H9 (cell line): ENCODE results near the gene FAM53B. TPM values are rescaled to one million over a fixed set of nuclear protein-coding genes. Genes with fewer than 3 reads are reported as not detected.

Experiments used
- DNase-seq: peaks from one replicate; pipeline ENCODE4 v3.0.0-alpha.2; 2017
- H2AFZ ChIP-seq: one replicate; pipeline ENCODE4 v1.6.1; 2013; ENCODE audit warnings: mild to moderate bottlenecking, low read length, control low read depth, moderate library complexity
- H2AK5ac ChIP-seq: 2 replicates; pipeline ENCODE4 v1.6.1; 2013; ENCODE audit warnings: low read length, control low read depth, mixed read lengths; ENCODE audit not compliant: insufficient read length
- H2BK120ac ChIP-seq: one replicate; pipeline ENCODE4 v1.6.1; 2013; ENCODE audit warnings: low read depth, mild to moderate bottlenecking, low read length, control low read depth, inconsistent platforms; ENCODE audit not compliant: poor library complexity, severe bottlenecking
- H2BK12ac ChIP-seq: 2 replicates; pipeline ENCODE4 v1.6.1; 2013; ENCODE audit warnings: low read length, control low read depth, mixed read lengths, low read depth; ENCODE audit not compliant: insufficient read length
- H2BK15ac ChIP-seq: 2 replicates; pipeline ENCODE4 v1.6.1; 2013; ENCODE audit warnings: low read depth, low read length, control low read depth
- H2BK20ac ChIP-seq: one replicate; pipeline ENCODE4 v1.6.1; 2013; ENCODE audit warnings: low read depth, mild to moderate bottlenecking, low read length, control low read depth, inconsistent platforms; ENCODE audit not compliant: poor library complexity, severe bottlenecking
- H2BK5ac ChIP-seq: 2 replicates; pipeline ENCODE4 v1.6.1; 2013; ENCODE audit warnings: low read length, control low read depth, mixed read lengths; ENCODE audit not compliant: insufficient read length
- H3K14ac ChIP-seq: 2 replicates; pipeline ENCODE4 v1.6.1; 2013; ENCODE audit warnings: low read length, control low read depth; ENCODE audit not compliant: insufficient read depth
- H3K18ac ChIP-seq: 2 replicates; pipeline ENCODE4 v1.6.1; 2013; ENCODE audit warnings: low read depth, mild to moderate bottlenecking, mixed read lengths, low read length, control low read depth; ENCODE audit not compliant: insufficient read length
- H3K23ac ChIP-seq: 2 replicates; pipeline ENCODE4 v1.6.1; 2013; ENCODE audit warnings: low read length, control low read depth, mixed read lengths, low read depth; ENCODE audit not compliant: insufficient read length
- H3K23me2 ChIP-seq: 2 replicates; pipeline ENCODE4 v1.6.1; 2013; ENCODE audit warnings: low read depth, mild to moderate bottlenecking, mixed read lengths, low read length, control low read depth; ENCODE audit not compliant: insufficient read length, poor library complexity, severe bottlenecking
- H3K27ac ChIP-seq: 2 replicates; pipeline ENCODE4 v1.5.1; 2013; ENCODE audit warnings: low read length, control low read depth, mixed read lengths, low read depth; ENCODE audit not compliant: insufficient read length
- H3K27me3 ChIP-seq: 2 replicates; pipeline ENCODE4 v1.6.1; 2013; ENCODE audit warnings: low read length, control low read depth, inconsistent platforms; ENCODE audit not compliant: insufficient read depth
- H3K4ac ChIP-seq: 2 replicates; pipeline ENCODE4 v1.6.1; 2013; ENCODE audit warnings: low read depth, mild to moderate bottlenecking, control low read depth, inconsistent platforms, low read length, moderate library complexity
- H3K4me1 ChIP-seq: 2 replicates; pipeline ENCODE4 v1.6.1; 2013; ENCODE audit warnings: low read length, control low read depth, inconsistent platforms; ENCODE audit not compliant: insufficient read depth
- H3K4me2 ChIP-seq: 2 replicates; pipeline ENCODE4 v1.6.1; 2013; ENCODE audit warnings: low read length, control low read depth, mixed read lengths; ENCODE audit not compliant: insufficient read length, insufficient read depth
- H3K56ac ChIP-seq: 2 replicates; pipeline ENCODE4 v1.6.1; 2013; ENCODE audit warnings: low read depth, mild to moderate bottlenecking, mixed read lengths, low read length, control low read depth; ENCODE audit not compliant: insufficient read length
- H3K79me1 ChIP-seq: 2 replicates; pipeline ENCODE4 v1.6.1; 2013; ENCODE audit warnings: low read depth, mild to moderate bottlenecking, moderate library complexity, low read length, control low read depth, inconsistent platforms; ENCODE audit not compliant: insufficient read depth, poor library complexity, severe bottlenecking
- H3K79me2 ChIP-seq: 2 replicates; pipeline ENCODE4 v1.6.1; 2013; ENCODE audit warnings: low read length, control low read depth, inconsistent platforms; ENCODE audit not compliant: insufficient read depth
- H3K9ac ChIP-seq: 2 replicates; pipeline ENCODE4 v1.6.1; 2013; ENCODE audit warnings: low read length, control low read depth, mixed read lengths; ENCODE audit not compliant: insufficient read length; ENCODE audit errors: extremely low read depth
- H3K9me3 ChIP-seq: one replicate; pipeline ENCODE4 v1.6.1; 2013; ENCODE audit warnings: low read depth, low read length, inconsistent platforms; ENCODE audit not compliant: control insufficient read depth
- H3T11ph ChIP-seq: one replicate; pipeline ENCODE4 v1.6.1; 2013; ENCODE audit warnings: mild to moderate bottlenecking, low read length, control low read depth, inconsistent platforms
- H4K20me1 ChIP-seq: one replicate; pipeline ENCODE4 v1.6.1; 2013; ENCODE audit not compliant: control insufficient read depth, insufficient read length, insufficient read depth
- H4K5ac ChIP-seq: 2 replicates; pipeline ENCODE4 v1.6.1; 2013; ENCODE audit warnings: low read depth, mild to moderate bottlenecking, mixed read lengths, low read length, control low read depth; ENCODE audit not compliant: insufficient read length
- H4K8ac ChIP-seq: replicated peaks from 2 replicates; pipeline ENCODE4 v1.6.1; 2013; ENCODE audit warnings: low read length, control low read depth, mixed read lengths, low read depth; ENCODE audit not compliant: insufficient read length
- H4K91ac ChIP-seq: 2 replicates; pipeline ENCODE4 v1.6.1; 2013; ENCODE audit warnings: low read depth, mild to moderate bottlenecking, moderate library complexity, mixed read lengths, low read length, control low read depth; ENCODE audit not compliant: insufficient read length
- H3K27ac Mint-ChIP-seq, 3 experiments: 2 replicates in 2 of 3; 3 replicates in 1 of 3; pipeline ENCODE4 v1.8.0; 2020 to 2021; ENCODE audit warnings: mixed read lengths in 3 of 3, mild to moderate bottlenecking in 1 of 3, moderate library complexity in 1 of 3
- H3K27me3 Mint-ChIP-seq: 2 replicates; pipeline ENCODE4 v1.8.0; 2021; ENCODE audit warnings: low read depth, mild to moderate bottlenecking, moderate library complexity, mixed read lengths
- H3K36me3 Mint-ChIP-seq, 3 experiments: 2 replicates in 2 of 3; 3 replicates in 1 of 3; pipeline ENCODE4 v1.8.0; 2020 to 2021; ENCODE audit warnings: low read depth in 3 of 3, mixed read lengths in 3 of 3; ENCODE audit not compliant: insufficient read depth in 1 of 3
- H3K4me1 Mint-ChIP-seq, 2 experiments: 2 replicates each; pipeline ENCODE4 v1.8.0; 2020; ENCODE audit warnings: mixed read lengths in 2 of 2
- H3K4me3 Mint-ChIP-seq, 2 experiments: 2 replicates in 1 of 2; 3 replicates in 1 of 2; pipeline ENCODE4 v1.8.0; 2020 to 2021; ENCODE audit warnings: mild to moderate bottlenecking in 2 of 2, mixed read lengths in 2 of 2, moderate library complexity in 1 of 2
- H3K9me3 Mint-ChIP-seq, 2 experiments: 2 replicates in 1 of 2; 3 replicates in 1 of 2; pipeline ENCODE4 v1.8.0; 2020; ENCODE audit warnings: mild to moderate bottlenecking in 2 of 2, mixed read lengths in 2 of 2, moderate library complexity in 1 of 2
- CTCF ChIP-seq: fragments of 200-600 bp; sonication (generic); conservative IDR thresholded peaks from 3 replicates; pipeline ENCODE4 v1.8.0; 2021; ENCODE audit warnings: antibody characterized with exemption, mild to moderate bottlenecking
- WGBS: extraction: QIAGEN DNeasy Blood & Tissue Kit; methylation state at CpG from one replicate; pipeline ENCODE4 v1.1.7; 2013; ENCODE audit warnings: missing lambda C conversion rate, low lambda C conversion rate, mixed read lengths; ENCODE audit not compliant: insufficient read length; ENCODE audit errors: extremely low coverage; 5-methylcytosine and 5-hydroxymethylcytosine counted together
- total RNA-seq: library from RNA; stranded (reverse); gene quantifications from 2 replicates; pipeline ENCODE4 v1.2.1, GENCODE V29; 2021

Gene FAM53B
- total RNA-seq, 1 experiment from 2014 or later: 11.5 TPM

DNA sequence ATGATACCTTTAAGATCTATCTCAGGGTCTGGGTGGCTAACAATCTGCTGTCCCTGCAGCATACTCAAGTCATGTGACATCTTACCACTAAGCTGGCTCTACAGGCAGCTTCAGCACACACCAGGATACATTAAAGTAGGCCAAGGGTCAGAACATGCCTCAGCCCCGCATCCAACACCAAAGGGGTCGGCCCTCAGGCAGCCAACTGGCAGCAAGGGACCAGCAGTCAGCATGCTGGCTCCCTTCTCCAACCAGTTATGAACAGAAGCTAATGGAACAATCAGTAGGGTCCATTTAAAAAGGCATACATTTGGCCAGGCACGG, 37.1 kb downstream of the FAM53B start:
- peaks cover 28 to 34% of the 10 kb centered on the region in 2 experiments for H3K4me1 Mint-ChIP-seq
- no peaks in the 10 kb centered on the region for H3K27me3 Mint-ChIP-seq
- Histone ChIP-seq H2BK15ac (no peak overlapping the region), H3K18ac (no peak overlapping the region), H3K79me1 (no peaks in the 10 kb centered on the region), H2BK5ac (no peak overlapping the region), H4K5ac (no peak overlapping the region), H3K9ac (no peak overlapping the region), H3K79me2 (no peaks in the 10 kb centered on the region), H3K56ac (no peak overlapping the region), H4K8ac (no peak overlapping the region), H3K4me2 (no peak overlapping the region), H2BK20ac (no peak overlapping the region), H2AFZ (no peak overlapping the region), H3K4ac (no peak overlapping the region), H3K27me3 (no peaks in the 10 kb centered on the region), H3K14ac (no peak overlapping the region), H2BK12ac (no peak overlapping the region), H3K9me3 (no peaks in the 10 kb centered on the region), H4K91ac (no peak overlapping the region), H3K23me2 (no peaks in the 10 kb centered on the region), H3K23ac (no peak overlapping the region), H3K27ac (no peak overlapping the region), H2AK5ac (no peak overlapping the region), H4K20me1 (no peaks in the 10 kb centered on the region), H3K4me1 (peaks cover 8% of the 10 kb centered on the region; the same call in 1 of the 2 replicates), H2BK120ac (no peak overlapping the region), H3T11ph (no peak overlapping the region)
- no peak for DNase-seq
- H3K36me3 Mint-ChIP-seq: peaks cover 12 to 18% (median 13%) of the 10 kb centered on the region in 3 experiments; a peak in 6 of 7 replicates
- H3K9me3 Mint-ChIP-seq: no peaks in the 10 kb centered on the region
- WGBS: no CpG with 5 or more reads among the region's 3 CpGs
- no peak overlapping the region for H3K4me3 Mint-ChIP-seq
- no peak overlapping the region for H3K27ac Mint-ChIP-seq
- no peak for TF ChIP-seq CTCF
